Breast epithelium (tissue), 4 donors: ENCODE results near the gene ELANE. TPM values are rescaled to one million over a fixed set of nuclear protein-coding genes. Genes with fewer than 3 reads are reported as not detected.
"Not testable (repeated sequence)": the region's sequence is repeated elsewhere in the genome, so short reads cannot be mapped to it uniquely, and the experiment has no call there.

Experiments
- DNase-seq, 2 donors: peaks; one replicate each; pipeline ENCODE4 v3.0.0-alpha.2; 2019; ENCODE audit warnings: low spot score in 2 of 2
- H3K27ac ChIP-seq, 2 donors: fragments of 200-600 bp; sonication (generic) in 1 of 2; one replicate each; pipeline ENCODE4 v1.5.1; 2016 to 2019; ENCODE audit warnings: mild to moderate bottlenecking in 1 of 2
- H3K27me3 ChIP-seq, 2 donors: fragments of 200-600 bp; sonication (generic) in 1 of 2; one replicate each; pipeline versions ENCODE4 v1.5.1 to v1.6.0; 2017 to 2019; ENCODE audit warnings: control low read depth in 1 of 2, mild to moderate bottlenecking in 1 of 2
- H3K36me3 ChIP-seq: fragments of 200-600 bp; one replicate; pipeline ENCODE4 v1.5.1; 2019
- H3K4me1 ChIP-seq, 2 donors: fragments of 200-600 bp; sonication (generic); one replicate each; pipeline ENCODE4 v1.5.1; 2016 to 2019; ENCODE audit warnings: control low read depth in 1 of 2
- H3K4me3 ChIP-seq, 3 donors: fragments of 200-600 bp; sonication (generic); 1 replicate in 2 of 3; 2 replicates in 1 of 3; pipeline ENCODE4 v1.5.1; 2016 to 2019; ENCODE audit warnings: mild to moderate bottlenecking in 3 of 3, moderate library complexity in 2 of 3
- H3K9me3 ChIP-seq, 2 donors: fragments of 200-600 bp; sonication (generic) in 1 of 2; one replicate each; pipeline ENCODE4 v1.5.1; 2016 to 2019; ENCODE audit warnings: control low read depth in 1 of 2
- POLR2A ChIP-seq: fragments of 450-650 bp; IDR thresholded peaks from one replicate; pipeline ENCODE4 v1.6.1; 2016; ENCODE audit warnings: antibody characterized with exemption, mild to moderate bottlenecking, moderate library complexity
- POLR2AphosphoS5 ChIP-seq, 3 donors: sonication (generic); formaldehyde crosslinking; IDR thresholded peaks; one replicate each; pipeline ENCODE4 v1.6.1; 2017; ENCODE audit warnings: antibody characterized with exemption in 3 of 3
- intact Hi-C: fragments of 100-400 bp; cut with DNase I; formaldehyde crosslinking; loops from one replicate; pipeline ENCODE4 v1.15.1; 2023; ENCODE audit warnings: low total_unique reads
- total RNA-seq, 3 donors: library from RNA; depleted of rRNA; stranded (reverse); fragments of >200 nt; gene quantifications; one replicate each; pipeline ENCODE4 v1.1.0, GENCODE V29; 2016
- TF ChIP-seq, protein P1 (sequence below), 3 donors: fragments of 450-650 bp; IDR thresholded peaks; one replicate each; pipeline ENCODE4 v1.5.1; 2016 to 2017; ENCODE audit warnings: antibody characterized with exemption in 3 of 3, mild to moderate bottlenecking in 3 of 3, moderate library complexity in 3 of 3

The ELANE gene
- total RNA-seq, 3 donors from 2014 or later, result 0.98 to 5.0 (median 1.0) TPM

DNA sequence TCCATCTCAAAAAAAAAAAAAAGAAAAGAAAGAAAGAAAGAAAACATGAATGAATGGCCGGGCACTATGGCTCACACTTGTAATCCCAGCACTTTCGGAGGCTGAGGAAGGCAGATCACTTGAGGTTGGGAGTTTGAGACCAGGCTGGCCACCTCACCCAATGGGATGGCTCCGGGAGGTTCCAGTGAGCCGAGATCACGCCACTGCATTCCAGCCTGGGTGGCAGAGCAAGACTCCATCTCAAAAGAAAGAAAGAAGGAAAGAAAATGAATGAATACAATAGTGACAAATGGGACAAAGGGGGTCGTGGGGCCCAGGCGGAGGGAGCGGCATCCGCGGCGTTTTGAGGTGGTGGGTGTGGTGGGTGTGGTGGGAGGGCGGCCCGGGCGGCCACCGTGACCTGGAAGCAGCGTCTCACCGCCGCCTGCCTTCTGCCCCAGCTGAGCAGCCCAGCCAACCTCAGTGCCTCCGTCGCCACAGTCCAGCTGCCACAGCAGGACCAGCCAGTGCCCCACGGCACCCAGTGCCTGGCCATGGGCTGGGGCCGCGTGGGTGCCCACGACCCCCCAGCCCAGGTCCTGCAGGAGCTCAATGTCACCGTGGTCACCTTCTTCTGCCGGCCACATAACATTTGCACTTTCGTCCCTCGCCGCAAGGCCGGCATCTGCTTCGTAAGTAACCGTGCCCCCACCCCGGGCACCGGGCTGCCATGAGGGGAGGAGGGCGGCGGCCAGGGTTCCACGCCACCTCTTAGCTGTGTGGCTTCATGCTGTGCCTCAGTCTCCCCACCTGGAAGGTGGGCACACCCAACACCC lies 6.2 kb upstream of the ELANE start:
- Histone ChIP-seq H3K36me3 (no peaks in the 10 kb centered on the region), H3K9me3 (no peaks in the 10 kb centered on the region), H3K27ac (no peak overlapping the region), H3K27me3 (peaks cover 4 to 18% of the 10 kb centered on the region in 2 donors), H3K4me1 (peaks cover 6 to 8% of the 10 kb centered on the region in 2 donors), H3K4me3 (no peak overlapping the region)
- no peak for TF ChIP-seq POLR2A
- TF ChIP-seq, protein P1, sequence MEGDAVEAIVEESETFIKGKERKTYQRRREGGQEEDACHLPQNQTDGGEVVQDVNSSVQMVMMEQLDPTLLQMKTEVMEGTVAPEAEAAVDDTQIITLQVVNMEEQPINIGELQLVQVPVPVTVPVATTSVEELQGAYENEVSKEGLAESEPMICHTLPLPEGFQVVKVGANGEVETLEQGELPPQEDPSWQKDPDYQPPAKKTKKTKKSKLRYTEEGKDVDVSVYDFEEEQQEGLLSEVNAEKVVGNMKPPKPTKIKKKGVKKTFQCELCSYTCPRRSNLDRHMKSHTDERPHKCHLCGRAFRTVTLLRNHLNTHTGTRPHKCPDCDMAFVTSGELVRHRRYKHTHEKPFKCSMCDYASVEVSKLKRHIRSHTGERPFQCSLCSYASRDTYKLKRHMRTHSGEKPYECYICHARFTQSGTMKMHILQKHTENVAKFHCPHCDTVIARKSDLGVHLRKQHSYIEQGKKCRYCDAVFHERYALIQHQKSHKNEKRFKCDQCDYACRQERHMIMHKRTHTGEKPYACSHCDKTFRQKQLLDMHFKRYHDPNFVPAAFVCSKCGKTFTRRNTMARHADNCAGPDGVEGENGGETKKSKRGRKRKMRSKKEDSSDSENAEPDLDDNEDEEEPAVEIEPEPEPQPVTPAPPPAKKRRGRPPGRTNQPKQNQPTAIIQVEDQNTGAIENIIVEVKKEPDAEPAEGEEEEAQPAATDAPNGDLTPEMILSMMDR (IDR thresholded peaks at IDR 0.05), result no peak
- DNase-seq, result no peak
- intact Hi-C loops, result no loop called here

DNA sequence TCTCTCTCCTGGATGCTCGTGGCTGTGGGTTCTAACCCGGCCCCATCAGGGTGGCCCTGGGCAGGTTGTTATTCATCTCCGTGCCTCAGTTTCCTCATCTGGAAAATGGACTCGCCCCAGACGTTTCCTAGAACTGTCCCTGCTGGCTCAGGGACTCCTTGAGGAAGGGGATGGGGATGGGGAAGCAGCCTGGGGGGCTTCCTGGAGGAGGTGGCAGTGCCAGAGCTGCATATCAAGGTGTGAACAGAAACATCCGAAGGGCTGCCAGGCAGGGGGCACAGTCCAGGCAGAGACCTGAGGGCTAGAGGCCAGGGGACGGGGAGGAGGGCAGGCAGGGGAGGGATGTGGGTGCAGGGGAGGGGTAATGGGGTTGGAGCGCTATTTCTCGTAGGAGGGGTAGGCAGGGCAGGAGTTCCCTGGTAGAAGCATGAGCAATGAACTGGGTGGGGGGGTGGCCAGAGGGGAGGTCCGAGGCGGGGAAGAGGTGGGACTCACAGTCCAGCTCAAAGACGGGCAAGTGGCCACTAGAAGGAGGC lies 3.6 kb upstream of the ELANE start:
- TF ChIP-seq POLR2AphosphoS5 (IDR thresholded peaks at IDR 0.05) (no peak), POLR2A (no peak)
- TF ChIP-seq, protein P1 (IDR thresholded peaks at IDR 0.05), result no peak
- Histone ChIP-seq H3K27me3 (peaks cover 11 to 31% of the 10 kb centered on the region in 2 donors), H3K36me3 (no peaks in the 10 kb centered on the region), H3K4me1 (peaks cover 5 to 6% of the 10 kb centered on the region in 2 donors), H3K27ac (no peak overlapping the region), H3K4me3 (no peak overlapping the region), H3K9me3 (no peaks in the 10 kb centered on the region)
- intact Hi-C loops, result no loop called here
- no peak for DNase-seq

DNA sequence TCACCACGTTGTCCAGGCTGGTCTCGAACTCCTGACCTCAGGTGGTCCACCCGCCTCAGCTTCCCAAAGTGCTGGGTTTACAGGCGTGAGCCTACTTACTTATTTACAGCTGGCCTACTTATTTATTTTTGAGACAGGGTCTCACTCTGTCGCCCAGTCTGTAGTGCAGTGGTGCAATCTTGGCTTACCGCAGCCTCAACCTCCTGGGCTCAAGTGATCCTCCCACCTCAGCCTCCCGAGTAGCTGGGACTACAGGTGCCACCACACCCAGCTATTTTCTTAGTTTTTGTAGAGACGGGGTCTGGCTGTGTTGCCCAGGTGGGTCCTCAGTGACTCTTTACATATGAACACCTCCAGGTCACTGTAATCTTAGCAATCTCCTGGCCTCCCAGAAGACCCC lies 2.9 kb upstream of the ELANE start:
- H3K27me3 ChIP-seq, result peaks cover 6 to 28% of the 10 kb centered on the region in 2 donors
- H3K36me3 ChIP-seq, H3K4me3 ChIP-seq, H3K27ac ChIP-seq, DNase-seq, intact Hi-C loops, H3K9me3 ChIP-seq, H3K4me1 ChIP-seq: not testable (repeated sequence)

DNA sequence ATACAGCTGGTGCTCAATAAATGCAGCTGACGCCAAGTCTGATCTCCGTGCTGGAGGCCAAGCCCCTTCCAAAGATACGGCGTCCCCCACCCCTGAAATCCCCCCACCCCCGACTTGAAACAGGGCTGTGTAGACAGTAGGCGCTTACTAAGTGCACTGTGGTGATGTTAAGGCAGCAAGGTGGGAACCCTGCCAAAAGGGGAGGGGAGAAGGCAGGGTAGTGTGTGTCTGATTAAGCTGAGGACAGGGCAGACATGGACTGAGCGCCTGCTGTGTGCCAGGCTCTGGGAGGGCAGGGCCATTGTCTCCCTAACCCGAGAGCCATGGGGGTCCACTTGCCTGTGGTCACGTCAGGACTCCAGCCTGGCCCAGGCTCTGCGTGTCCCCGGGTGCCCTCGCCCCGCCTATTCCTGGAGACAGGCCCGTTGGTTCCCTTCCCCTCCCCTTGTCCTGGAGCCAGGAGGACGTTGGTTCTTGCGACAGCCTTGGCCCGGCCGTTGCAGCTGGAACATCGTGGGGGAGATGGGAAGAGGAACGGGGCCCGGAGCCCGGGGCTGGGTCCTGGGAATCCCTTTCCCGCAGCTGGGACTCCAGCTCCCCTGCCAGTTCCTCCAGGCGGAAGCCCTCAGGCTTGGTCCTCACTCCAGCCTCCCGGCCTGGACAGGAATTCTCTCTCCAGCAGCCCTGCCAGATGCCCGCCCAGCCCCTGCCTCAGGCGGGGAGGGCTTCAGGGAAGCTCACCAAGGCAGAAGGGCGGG lies 1.7 kb upstream of the ELANE start:
- H3K4me3 ChIP-seq, result peak overlapping the region in 2 of 3 donors; percentile 7 to 50
- peak; percentile 71 to 97 (median 93) for TF ChIP-seq POLR2AphosphoS5 (IDR thresholded peaks at IDR 0.05)
- TF ChIP-seq, protein P1 (IDR thresholded peaks at IDR 0.05), result no peak
- no peak for TF ChIP-seq POLR2A
- intact Hi-C loops, result no loop called here
- peak overlapping the region; percentile 77 to 80 for H3K27ac ChIP-seq
- H3K9me3 ChIP-seq, result no peaks in the 10 kb centered on the region
- peak; percentile 84 to 92 for DNase-seq
- no peaks in the 10 kb centered on the region for H3K4me1 ChIP-seq
- peaks cover 6 to 28% of the 10 kb centered on the region in 2 donors for H3K27me3 ChIP-seq
- H3K36me3 ChIP-seq, result no peaks in the 10 kb centered on the region

DNA sequence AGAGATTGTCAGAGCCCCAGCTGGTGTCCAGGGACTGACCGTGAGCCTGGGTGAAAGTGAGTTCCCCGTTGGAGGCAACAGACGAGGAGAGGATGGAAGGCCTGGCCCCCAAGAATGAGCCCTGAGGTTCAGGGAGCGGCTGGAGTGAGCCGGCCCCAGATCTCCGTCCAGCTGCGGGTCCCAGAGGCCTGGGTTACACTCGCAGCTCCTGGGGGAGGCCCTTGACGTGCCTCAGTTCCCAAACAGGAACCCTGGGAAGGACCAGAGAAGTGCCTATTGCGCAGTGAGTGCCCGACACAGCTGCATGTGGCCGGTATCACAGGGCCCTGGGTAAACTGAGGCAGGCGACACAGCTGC lies 1.1 kb upstream of the ELANE start:
- intact Hi-C loops, result no loop called here
- Histone ChIP-seq H3K27ac (peak overlapping the region; percentile 77 to 80), H3K27me3 (peaks cover 6 to 27% of the 10 kb centered on the region in 2 donors), H3K9me3 (no peaks in the 10 kb centered on the region), H3K36me3 (no peaks in the 10 kb centered on the region), H3K4me3 (peak overlapping the region in 2 of 3 donors; percentile 7 to 50), H3K4me1 (no peaks in the 10 kb centered on the region)
- DNase-seq, result no peak
- TF ChIP-seq POLR2AphosphoS5 (IDR thresholded peaks at IDR 0.05) (no peak), POLR2A (no peak)
- TF ChIP-seq, protein P1 (IDR thresholded peaks at IDR 0.05), result no peak
